Stomach (tissue), 9 donors: ENCODE data around the gene AFM. TPM values are rescaled to one million over a fixed set of nuclear protein-coding genes. Genes with fewer than 3 reads are reported as not detected.

Source experiments
- DNase-seq, 2 donors: peaks; one replicate each; pipeline versions ENCODE4 v3.0.0 to v3.0.0-alpha.2; 2013 to 2019
- H3K27ac ChIP-seq, 5 donors: fragments of 200-600 bp in 4 of 5; sonication (generic) in 4 of 5; one replicate each; pipeline ENCODE4 v1.5.1; 2013 to 2019; ENCODE audit warnings: mild to moderate bottlenecking in 1 of 5, moderate library complexity in 1 of 5
- H3K27me3 ChIP-seq, 3 donors: fragments of 200-600 bp; sonication (generic); one replicate each; pipeline ENCODE4 v1.5.1; 2017 to 2019; ENCODE audit warnings: mixed run types in 1 of 3
- H3K36me3 ChIP-seq, 4 donors: fragments of 200-600 bp; sonication (generic); 1 replicate in 3 of 4; 2 replicates in 1 of 4; pipeline ENCODE4 v1.5.1; 2016 to 2019
- H3K4me1 ChIP-seq, 4 donors: fragments of 200-600 bp; sonication (generic); one replicate each; pipeline ENCODE4 v1.5.1; 2016 to 2019
- H3K4me3 ChIP-seq, 4 donors: fragments of 200-600 bp; sonication (generic) in 3 of 4; one replicate each; pipeline ENCODE4 v1.5.1; 2016 to 2019; ENCODE audit warnings: mild to moderate bottlenecking in 1 of 4
- H3K9me3 ChIP-seq, 4 donors: fragments of 200-600 bp; sonication (generic); one replicate each; pipeline ENCODE4 v1.5.1; 2016 to 2019
- CTCF ChIP-seq, 7 experiments: fragments of 450-650 bp in 4 of 7; fragments of 200-600 bp in 3 of 7; sonication (generic) in 3 of 7; IDR thresholded peaks; one replicate each; pipeline ENCODE4 v1.5.1; 2016 to 2019; ENCODE audit warnings: antibody characterized with exemption in 7 of 7, control low read depth in 2 of 7, mild to moderate bottlenecking in 1 of 7
- EP300 ChIP-seq: sonication (generic); formaldehyde crosslinking; IDR thresholded peaks from one replicate; pipeline ENCODE4 v1.6.1; 2017; ENCODE audit warnings: antibody characterized with exemption
- POLR2A ChIP-seq, 4 donors: fragments of 450-650 bp; IDR thresholded peaks; one replicate each; pipeline ENCODE4 v1.6.1; 2016; ENCODE audit warnings: antibody characterized with exemption in 4 of 4, control low read depth in 2 of 4, mild to moderate bottlenecking in 1 of 4, moderate library complexity in 1 of 4
- POLR2AphosphoS5 ChIP-seq, 3 donors: sonication (generic); formaldehyde crosslinking; IDR thresholded peaks; one replicate each; pipeline ENCODE4 v1.6.1; 2016; ENCODE audit warnings: antibody characterized with exemption in 3 of 3
- WGBS, 5 donors: extraction: QIAGEN DNeasy Blood & Tissue Kit in 3 of 5; methylation state at CpG; one replicate each; pipeline versions ENCODE4 v1.1.5 to v1.1.7; 2013 to 2018; 5-methylcytosine and 5-hydroxymethylcytosine counted together
- intact Hi-C: fragments of 100-400 bp; cut with DNase I; formaldehyde crosslinking; loops from one replicate; pipeline ENCODE4 v1.15.1; 2023; ENCODE audit warnings: low total_unique reads
- polyA plus RNA-seq, 3 donors: library from polyadenylated mRNA; stranded (reverse); fragments of 200-250 nt; gene quantifications; one replicate each; pipeline ENCODE4 v1.2.3, GENCODE V29; 2013
- total RNA-seq, 5 donors: library from RNA; depleted of rRNA; stranded (reverse); fragments of >200 nt; gene quantifications; one replicate each; pipeline versions ENCODE4 v1.1.0 to v1.2.3, GENCODE V29; 2014 to 2016
- donor health status: healthy with polysubstance abuse.
- donor health status: Bipolar disorder and iron deficiency.
- donor health status: healthy.

Gene AFM
- total and polyA plus RNA-seq, 8 donors = 0.05 to 1.8 (median 0.81) TPM; not detected in 5

- TF ChIP-seq POLR2A (IDR thresholded peaks at IDR 0.05) (no peak), POLR2AphosphoS5 (IDR thresholded peaks at IDR 0.05) (no peak), CTCF (IDR thresholded peaks at IDR 0.05) (no peak), EP300 (no peak)
- no peaks in the 10 kb centered on the region for H3K9me3 ChIP-seq
- intact Hi-C loops = loop anchor here (10.0 kb wide), 1 partner anchor 117 kb away; no protein-coding TSS in a partner anchor
- no peak overlapping the region for H3K4me3 ChIP-seq
- peaks cover 0 to 14% (median 5%) of the 10 kb centered on the region in 4 donors for H3K4me1 ChIP-seq
- 89 to 97% (median 95%) methylated on average over 4 of the region's 4 CpGs for whole genome bisulfite sequencing, 5 donors
- no peak for DNase-seq
- no peaks in the 10 kb centered on the region for H3K27me3 ChIP-seq
- H3K36me3 ChIP-seq = no peaks in the 10 kb centered on the region
- H3K27ac ChIP-seq = no peak overlapping the region
These were observed 29.4 kb upstream of the AFM start for GRCh38 chr4:73451981-73452747.

GRCh38 chr4:73452953-73453700, 28.4 kb upstream of the AFM start:
- Histone ChIP-seq H3K4me3 (no peak overlapping the region), H3K27me3 (no peaks in the 10 kb centered on the region), H3K4me1 (peaks cover 0 to 14% (median 5%) of the 10 kb centered on the region in 4 donors), H3K36me3 (no peaks in the 10 kb centered on the region), H3K9me3 (no peaks in the 10 kb centered on the region), H3K27ac (no peak overlapping the region)
- intact Hi-C loops = loop anchor here (10.0 kb wide), 1 partner anchor 118 kb away; no protein-coding TSS in a partner anchor
- no peak for TF ChIP-seq EP300
- TF ChIP-seq POLR2A (IDR thresholded peaks at IDR 0.05) = no peak
- TF ChIP-seq CTCF (IDR thresholded peaks at IDR 0.05) = no peak
- WGBS, 5 donors = 25 to 54% (median 30%) methylated on average over 2 of the region's 2 CpGs
- DNase-seq = peak in 1 of 2 donors; percentile 36

- no peaks in the 10 kb centered on the region for H3K36me3 ChIP-seq
- H3K27ac ChIP-seq = no peak overlapping the region
- H3K4me3 ChIP-seq = no peak overlapping the region
- no peaks in the 10 kb centered on the region for H3K9me3 ChIP-seq
- no peaks in the 10 kb centered on the region for H3K27me3 ChIP-seq
- no peak for TF ChIP-seq POLR2AphosphoS5 (IDR thresholded peaks at IDR 0.05)
- TF ChIP-seq POLR2A (IDR thresholded peaks at IDR 0.05) = no peak
- TF ChIP-seq CTCF (IDR thresholded peaks at IDR 0.05) = no peak
- no peak for TF ChIP-seq EP300
- peaks cover 0 to 14% (median 5%) of the 10 kb centered on the region in 4 donors for H3K4me1 ChIP-seq
- DNase-seq = peak in 1 of 2 donors; percentile 7
- intact Hi-C loops = loop anchor here (10.0 kb wide), 1 partner anchor 119 kb away; no protein-coding TSS in a partner anchor
These were observed 27.9 kb upstream of the AFM start for GRCh38 chr4:73453701-73454005.

- no peaks in the 10 kb centered on the region for H3K27me3 ChIP-seq
- H3K27ac ChIP-seq = no peak overlapping the region
- DNase-seq = no peak
- H3K9me3 ChIP-seq = no peaks in the 10 kb centered on the region
- intact Hi-C loops = loop anchor here (10.0 kb wide), 1 partner anchor 120 kb away; no protein-coding TSS in a partner anchor
- 65 to 80% (median 75%) methylated on average over 3 of the region's 3 CpGs for WGBS, 5 donors
- peaks cover 0 to 14% (median 5%) of the 10 kb centered on the region in 4 donors for H3K4me1 ChIP-seq
- TF ChIP-seq EP300 (no peak), POLR2A (IDR thresholded peaks at IDR 0.05) (no peak), POLR2AphosphoS5 (IDR thresholded peaks at IDR 0.05) (no peak), CTCF (IDR thresholded peaks at IDR 0.05) (no peak)
- no peak overlapping the region for H3K4me3 ChIP-seq
- H3K36me3 ChIP-seq = no peaks in the 10 kb centered on the region
These were observed 26.6 kb upstream of the AFM start for GRCh38 chr4:73454920-73455319.
